Activated CD8-positive, alpha-beta memory T cell treated with anti-CD3 and anti-CD28 coated beads for 4 hours (primary cell): ENCODE results near the gene GPX2.

Experiments used
- DNase-seq, 2 donors: peaks; one replicate each; pipeline ENCODE4 v3.0.0-alpha.2; 2020; ENCODE audit warnings: low read depth in 2 of 2

Gene GPX2

GRCh38 chr14:64939817-64940190 is 2.7 kb downstream of the GPX2 start:
- no peak for DNase-seq

GRCh38 chr14:64938972-64939816 is 3.4 kb downstream of the GPX2 start:
- DNase-seq: no peak

DNA sequence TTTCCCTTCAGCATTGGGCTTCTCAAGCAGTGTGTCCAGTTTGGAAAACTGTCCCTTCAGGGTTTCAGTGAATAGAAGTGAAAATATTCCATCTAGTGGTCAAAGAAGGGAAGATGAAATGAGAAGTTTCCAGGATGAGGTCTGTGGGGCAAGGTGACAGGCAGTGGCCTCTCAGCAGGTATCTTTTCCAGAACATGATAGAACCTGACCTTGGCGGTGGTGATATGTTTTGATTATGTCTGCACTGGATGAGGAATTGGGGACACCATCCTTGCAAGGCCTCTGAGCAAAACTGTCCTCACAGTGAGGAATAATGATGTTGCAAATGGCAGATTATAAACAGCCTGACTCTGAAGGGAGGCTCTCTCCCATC is 4.7 kb downstream of the GPX2 start:
- DNase-seq: no peak

- DNase-seq: no peak
Observed at GRCh38 chr14:64937171-64937820, 5.2 kb downstream of the GPX2 start.

DNA sequence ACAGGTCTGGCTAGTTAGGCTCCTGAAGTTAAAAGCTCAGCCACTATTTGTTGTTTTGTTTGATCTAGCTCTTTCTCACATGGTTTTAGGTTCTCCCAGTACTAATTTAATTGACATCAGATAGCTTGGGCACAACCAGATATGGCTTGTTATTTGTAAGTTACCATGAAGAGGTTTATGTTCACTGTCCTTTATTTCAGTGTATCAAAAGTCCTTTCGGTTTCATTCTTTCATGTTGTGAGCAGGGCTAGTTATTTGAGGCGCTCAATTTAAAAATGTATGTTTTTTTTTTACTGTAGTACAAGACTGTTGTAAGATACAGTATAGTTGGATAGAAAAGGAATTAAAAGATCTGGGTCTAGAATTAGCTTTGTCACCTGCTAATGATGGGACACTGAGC is 7.0 kb downstream of the GPX2 start:
- no peak for DNase-seq

GRCh38 chr14:64934338-64934929 is 8.1 kb downstream of the GPX2 start:
- no peak for DNase-seq

DNA sequence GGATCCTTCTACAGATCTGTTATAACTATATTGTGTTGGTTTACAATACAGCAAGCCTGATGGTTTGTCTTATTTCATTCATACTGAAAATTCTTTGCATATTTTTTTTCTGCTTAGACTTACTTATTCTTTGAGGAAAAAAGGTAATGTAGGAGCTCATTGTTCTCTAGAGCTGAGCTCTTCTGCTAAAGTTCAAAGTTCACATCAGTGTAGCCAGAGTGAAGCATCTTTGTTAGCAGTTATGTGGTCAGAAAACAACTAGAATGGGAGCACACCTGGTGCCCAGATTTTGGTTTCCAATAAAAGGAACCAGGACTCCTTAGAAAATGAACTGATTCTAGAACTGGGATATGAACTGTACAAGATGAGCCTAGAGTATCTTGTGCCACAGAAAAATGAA is 10.3 kb downstream of the GPX2 start:
- no peak for DNase-seq

GRCh38 chr14:64931123-64931522 is 11.4 kb downstream of the GPX2 start:
- DNase-seq: no peak

DNA sequence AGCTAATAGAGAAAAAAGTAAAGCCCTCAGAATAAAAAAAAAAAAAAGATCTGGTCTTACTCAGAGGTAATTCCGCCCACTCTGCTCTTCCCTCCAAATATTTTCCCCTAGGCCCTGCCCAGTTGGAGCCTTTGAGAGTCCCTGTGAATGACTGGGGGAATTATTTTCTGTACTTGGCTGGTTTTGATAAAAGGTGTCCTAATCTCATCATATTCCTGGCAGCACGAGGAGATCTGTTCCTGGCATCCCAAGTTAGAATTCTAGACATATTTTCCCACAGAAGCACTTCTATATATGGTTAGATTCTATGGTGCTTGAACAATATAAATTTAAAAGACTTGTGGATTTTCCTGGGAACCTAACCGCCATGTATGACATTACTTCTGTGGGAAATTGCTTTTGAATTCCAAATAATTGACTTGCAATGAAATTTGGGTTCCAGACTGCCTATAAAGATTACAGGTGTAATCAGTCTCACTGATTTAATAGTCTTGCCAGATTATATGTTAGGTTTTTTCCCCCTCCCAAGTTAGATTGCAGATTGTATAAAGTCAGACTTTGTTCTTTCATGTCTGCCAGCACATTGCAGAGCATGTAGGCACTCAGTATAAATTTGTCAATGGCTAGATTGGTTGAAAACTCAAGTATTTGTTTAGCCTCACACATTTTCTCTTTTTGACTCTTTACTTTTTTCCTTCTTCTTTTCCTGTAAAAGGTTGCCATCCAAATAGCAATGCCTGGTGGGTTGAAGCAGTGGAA is 12.3 kb downstream of the GPX2 start:
- DNase-seq: no peak

- DNase-seq: no peak
Observed at GRCh38 chr14:64929014-64929359, 13.6 kb downstream of the GPX2 start.

DNA sequence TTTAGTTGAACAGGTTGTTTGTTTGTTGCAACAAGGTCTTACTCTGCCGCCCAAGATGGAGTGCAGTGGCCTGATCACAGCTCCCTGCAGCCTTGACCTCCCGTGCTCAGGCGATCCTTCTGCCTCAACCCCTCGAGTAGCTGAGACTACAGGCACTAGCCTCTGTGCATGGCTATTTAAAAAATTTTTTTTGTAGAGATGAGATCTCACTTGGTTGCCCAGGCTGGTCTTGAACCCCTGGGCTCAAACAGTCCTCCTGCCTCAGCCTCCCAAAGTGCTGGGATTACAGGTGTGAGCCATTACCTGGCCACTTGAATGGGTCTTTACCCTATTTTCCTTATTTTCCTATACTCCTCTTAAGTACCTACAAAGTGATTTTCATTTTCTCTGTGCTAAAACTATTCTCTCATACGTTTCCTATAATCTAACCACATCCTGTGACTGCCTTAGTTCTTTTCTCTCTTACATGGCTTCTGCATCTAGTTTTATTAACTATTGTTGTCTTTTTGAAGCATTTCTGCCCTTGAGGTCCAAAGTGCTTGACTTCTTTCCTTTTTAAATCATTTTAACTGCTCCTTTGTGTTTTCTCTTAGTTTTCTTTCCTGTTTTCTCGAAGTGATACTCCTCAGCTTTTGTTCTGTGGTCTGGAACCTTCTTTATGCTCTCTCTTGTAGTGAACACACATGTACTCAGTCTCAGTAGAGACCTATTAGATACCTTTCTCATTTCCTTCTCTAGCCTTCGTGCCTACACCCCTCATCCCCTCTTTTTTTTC is 14.1 kb downstream of the GPX2 start:
- no peak for DNase-seq

DNA sequence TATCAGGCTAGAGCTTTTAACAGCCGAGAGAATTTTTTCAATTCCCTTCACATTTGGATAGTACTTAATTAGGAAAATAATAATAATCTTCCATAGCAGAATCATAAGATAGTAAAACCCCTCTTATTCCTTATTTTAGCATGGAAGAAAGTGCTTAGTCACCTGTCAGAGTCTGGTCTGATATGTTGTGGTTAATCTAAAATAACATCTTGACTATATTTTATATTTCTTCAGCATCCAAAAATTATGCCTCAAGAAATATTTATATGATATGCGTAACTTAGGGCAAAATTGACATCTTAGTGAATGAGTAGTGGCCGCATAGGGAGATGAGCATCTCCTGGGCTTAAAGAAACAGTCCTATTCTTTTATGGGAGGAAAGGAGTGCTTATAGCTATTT is 15.5 kb downstream of the GPX2 start:
- DNase-seq: no peak

GRCh38 chr14:64926398-64926995 is 16.0 kb downstream of the GPX2 start:
- no peak for DNase-seq

GRCh38 chr14:64923015-64923414 is 19.5 kb downstream of the GPX2 start:
- DNase-seq: no peak

DNA sequence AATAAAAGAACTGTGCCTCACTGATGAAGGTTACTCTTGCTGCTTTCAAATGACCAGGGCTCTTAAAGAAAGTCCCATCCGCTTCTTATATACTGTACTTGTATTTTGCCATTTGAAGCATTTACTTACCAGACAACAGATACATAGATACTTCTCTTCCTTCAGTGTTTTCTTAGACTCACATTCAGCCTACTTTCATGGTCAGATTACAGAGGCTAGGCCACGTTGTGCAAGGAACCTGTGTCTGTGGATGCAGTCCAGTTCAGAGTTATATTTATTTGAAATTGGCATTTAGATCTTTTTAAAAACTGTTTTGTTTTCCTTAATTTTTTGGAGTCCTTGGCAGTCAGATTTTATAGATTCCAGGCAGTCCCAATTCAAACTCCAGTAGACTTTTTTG is 22.1 kb downstream of the GPX2 start:
- DNase-seq: no peak

DNA sequence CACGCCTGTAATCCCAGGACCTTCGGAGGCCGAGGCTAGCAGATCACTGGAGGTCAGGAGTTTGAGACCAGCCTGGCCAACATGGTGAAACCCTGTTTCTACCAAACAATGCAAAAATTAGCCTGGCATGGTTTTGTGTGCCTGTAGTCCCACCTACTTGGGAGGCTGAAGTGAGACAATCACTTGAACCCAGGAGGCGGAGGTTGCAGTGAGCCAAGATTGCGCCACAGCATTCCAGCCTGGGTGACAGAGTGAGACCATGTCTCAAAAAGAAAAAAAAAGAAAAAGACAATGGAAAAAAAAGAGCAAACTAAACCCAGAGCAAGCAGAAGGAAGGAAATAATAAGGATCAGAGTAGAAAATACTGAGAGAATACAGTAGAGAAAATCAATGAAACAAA is 22.9 kb downstream of the GPX2 start:
- DNase-seq: no peak

- DNase-seq: no peak
Observed at GRCh38 chr14:64919215-64919614, 23.3 kb downstream of the GPX2 start.

- no peak for DNase-seq
Observed at GRCh38 chr14:64918216-64918615, 24.3 kb downstream of the GPX2 start.

- no peak for DNase-seq
Observed at GRCh38 chr14:64915797-64916196, 26.7 kb downstream of the GPX2 start.

DNA sequence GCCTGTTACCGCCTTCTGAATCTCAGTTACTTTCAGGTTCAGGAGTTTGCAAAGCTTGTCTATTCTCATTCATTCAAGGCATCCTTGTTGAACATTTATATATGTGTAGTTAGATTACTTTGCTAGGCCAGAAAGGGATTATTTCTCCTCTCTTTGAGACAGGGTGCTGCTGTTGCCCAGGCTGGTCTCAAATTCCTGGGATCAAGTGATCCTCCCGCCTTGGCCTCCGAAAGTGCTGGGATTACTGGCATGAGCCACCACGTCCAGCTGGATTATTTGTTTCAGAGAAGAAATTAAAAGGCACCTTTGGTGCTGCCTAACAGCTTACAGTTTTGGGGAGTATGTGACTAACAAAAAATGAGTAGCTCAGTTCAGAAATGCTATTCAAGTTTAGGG is 27.5 kb downstream of the GPX2 start:
- no peak for DNase-seq
